ENCODE results near the gene USH1G.

Gene USH1G

DNA sequence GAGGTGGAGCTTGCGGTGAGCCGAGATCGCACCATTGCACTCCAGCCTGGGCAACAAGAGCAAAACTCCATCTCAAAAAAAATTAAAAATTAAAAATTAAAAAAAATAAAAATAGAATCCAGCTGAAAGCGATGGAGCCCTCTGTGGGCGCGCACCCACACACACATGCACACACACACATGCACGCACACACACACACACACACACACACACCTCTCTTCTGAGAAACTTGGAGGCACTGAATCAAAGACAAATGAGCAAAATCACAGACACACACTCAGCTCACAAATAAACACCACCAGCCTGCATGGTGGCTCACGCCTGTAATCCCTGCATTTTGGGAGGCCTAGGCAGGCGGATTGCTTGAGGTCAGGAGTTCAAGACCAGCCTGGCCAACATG lies 20.0 kb downstream of the USH1G start:
- no peak for DNase-seq (ENCODE audit: extremely low read depth, low read depth)
- H3K4me3 ChIP-seq (replicated peaks; ENCODE audit: low read depth, low read length) = no peak overlapping the region
- TF ChIP-seq, protein P1, sequence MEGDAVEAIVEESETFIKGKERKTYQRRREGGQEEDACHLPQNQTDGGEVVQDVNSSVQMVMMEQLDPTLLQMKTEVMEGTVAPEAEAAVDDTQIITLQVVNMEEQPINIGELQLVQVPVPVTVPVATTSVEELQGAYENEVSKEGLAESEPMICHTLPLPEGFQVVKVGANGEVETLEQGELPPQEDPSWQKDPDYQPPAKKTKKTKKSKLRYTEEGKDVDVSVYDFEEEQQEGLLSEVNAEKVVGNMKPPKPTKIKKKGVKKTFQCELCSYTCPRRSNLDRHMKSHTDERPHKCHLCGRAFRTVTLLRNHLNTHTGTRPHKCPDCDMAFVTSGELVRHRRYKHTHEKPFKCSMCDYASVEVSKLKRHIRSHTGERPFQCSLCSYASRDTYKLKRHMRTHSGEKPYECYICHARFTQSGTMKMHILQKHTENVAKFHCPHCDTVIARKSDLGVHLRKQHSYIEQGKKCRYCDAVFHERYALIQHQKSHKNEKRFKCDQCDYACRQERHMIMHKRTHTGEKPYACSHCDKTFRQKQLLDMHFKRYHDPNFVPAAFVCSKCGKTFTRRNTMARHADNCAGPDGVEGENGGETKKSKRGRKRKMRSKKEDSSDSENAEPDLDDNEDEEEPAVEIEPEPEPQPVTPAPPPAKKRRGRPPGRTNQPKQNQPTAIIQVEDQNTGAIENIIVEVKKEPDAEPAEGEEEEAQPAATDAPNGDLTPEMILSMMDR (IDR thresholded peaks at IDR 0.05; ENCODE audit: low read depth, low read length, missing control alignments) = no peak

DNA sequence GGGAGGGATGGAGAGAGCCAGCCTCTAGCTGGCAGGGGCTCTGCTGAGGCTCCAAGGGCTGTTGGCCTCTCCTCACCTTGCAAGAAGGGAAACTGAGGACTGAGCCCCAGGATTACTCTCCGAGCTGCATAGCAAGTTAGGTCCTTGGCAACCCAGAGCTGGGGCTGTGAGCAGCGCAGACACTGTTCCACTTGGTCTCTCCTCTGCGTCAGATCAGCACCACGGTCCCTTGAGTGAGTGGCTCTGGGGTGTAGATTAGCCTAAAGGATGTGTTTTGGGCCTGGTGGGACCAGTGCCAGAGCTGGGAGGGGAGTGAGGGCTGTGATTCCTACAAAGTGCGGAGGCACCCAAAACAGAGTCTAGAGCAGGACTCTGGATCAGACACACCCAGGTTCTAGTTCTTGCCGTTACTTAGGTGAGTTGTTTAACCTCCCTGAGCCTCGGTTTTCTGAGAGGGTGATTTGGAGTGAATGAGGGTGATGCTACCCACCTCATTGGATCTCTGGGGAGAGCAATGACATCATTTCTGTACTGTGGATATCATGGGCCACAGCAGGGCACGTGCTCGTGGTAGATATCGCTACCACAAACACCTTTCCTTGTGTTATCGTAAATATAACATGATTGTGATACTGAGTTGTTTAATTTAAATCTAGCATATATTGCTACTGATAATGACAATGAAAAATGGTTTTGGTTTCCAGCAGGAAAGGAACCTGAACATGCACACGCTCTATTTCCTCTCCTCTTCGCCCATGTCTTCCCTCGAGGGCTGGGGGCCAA lies 21.5 kb downstream of the USH1G start:
- no peak overlapping the region for H3K4me3 ChIP-seq (replicated peaks; ENCODE audit: low read depth, low read length)
- TF ChIP-seq, protein P1 (IDR thresholded peaks at IDR 0.05; ENCODE audit: low read depth, low read length, missing control alignments) = no peak
- DNase-seq (ENCODE audit: extremely low read depth, low read depth) = no peak

DNA sequence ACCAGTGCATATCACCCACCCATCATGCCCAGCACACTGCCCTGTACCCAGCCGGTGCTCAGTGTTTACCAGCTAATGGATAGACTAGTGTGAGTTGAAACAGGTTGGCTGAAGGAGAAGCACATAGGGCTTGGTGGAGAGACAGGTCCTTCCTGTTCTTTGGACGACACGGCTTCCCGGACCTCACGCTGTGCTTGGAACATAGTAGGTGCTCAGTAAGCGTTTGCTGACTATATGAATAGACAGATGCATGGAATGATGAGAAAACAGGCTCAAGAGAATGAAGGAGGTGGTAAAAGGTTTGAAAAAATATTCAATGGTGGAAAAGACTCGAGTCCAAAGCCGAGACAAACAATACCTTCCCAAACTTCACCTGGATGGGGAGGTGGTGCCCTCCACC lies 22.8 kb downstream of the USH1G start:
- no peak for DNase-seq (ENCODE audit: extremely low read depth, low read depth)
- no peak overlapping the region for H3K4me3 ChIP-seq (replicated peaks; ENCODE audit: low read depth, low read length)
- TF ChIP-seq, protein P1 (IDR thresholded peaks at IDR 0.05; ENCODE audit: low read depth, low read length, missing control alignments) = no peak

DNA sequence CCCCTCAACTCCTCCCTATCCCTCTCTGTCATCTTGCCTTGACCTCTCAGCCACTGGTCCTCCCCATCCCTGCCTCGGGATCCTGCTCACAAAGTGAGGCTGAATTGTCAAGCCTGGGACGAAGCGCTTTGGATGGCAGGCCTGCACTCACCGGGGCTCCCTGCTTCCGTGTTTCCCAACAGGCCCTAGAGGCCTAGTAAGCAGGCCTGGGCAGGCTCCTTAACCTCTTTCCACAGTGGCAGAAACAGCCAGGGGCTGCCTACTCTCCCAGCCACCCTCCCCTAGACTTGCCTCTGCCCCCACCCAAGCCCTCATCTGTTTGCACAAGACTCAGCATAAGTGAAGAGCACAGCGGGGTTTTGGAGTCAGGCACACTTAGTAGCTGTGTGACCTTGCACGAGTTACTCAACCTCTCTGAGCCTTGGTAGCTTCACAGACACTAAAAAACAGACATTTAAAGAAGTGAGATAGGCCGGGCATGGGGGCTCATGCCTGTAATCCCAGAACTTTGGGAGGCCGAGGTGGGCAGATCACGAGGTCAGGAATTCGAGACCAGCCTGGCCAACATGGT lies 24.6 kb downstream of the USH1G start:
- no peak for DNase-seq (ENCODE audit: extremely low read depth, low read depth)
- TF ChIP-seq, protein P1 (IDR thresholded peaks at IDR 0.05; ENCODE audit: low read depth, low read length, missing control alignments) = no peak
- H3K4me3 ChIP-seq (replicated peaks; ENCODE audit: low read depth, low read length) = no peak overlapping the region

DNA sequence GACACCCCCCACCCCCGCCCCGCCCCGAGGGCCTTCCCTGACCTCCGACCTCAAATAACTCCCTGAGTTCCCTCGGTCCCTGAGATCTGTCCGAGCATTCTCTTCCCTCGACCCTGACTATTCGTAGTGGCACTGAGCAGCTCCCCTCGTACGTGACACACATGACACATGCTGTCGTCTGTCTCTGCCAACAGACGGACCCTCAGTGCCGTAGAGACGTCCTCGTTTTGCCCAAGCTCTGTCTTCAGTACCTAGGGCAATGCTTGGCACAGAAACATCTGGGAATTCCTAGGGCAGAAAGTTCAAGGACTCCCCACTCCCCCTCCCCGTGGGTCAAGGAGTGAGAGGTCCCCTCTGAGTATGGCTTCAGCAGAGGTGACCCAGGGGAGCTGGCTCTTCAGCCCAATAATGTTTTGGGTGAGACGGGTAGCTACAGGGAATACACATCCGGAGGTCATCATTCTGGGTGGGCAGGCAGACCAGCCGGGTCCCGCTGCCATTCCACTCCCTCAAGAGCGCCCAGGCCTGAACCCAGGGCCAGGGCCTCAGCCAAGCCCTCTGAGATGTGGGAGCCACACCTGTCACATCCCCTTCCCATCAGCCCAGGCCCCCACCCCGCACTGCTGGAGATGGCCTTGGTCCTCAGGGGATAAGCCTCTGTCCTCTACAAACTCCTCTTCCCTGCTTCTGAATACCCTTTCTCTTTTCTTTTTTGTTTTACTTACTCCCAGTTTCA lies 29.0 kb downstream of the USH1G start:
- H3K4me3 ChIP-seq (replicated peaks; ENCODE audit: low read depth, low read length) = no peak overlapping the region
- TF ChIP-seq, protein P1 (IDR thresholded peaks at IDR 0.05; ENCODE audit: low read depth, low read length, missing control alignments) = no peak
- DNase-seq (ENCODE audit: extremely low read depth, low read depth) = no peak

DNA sequence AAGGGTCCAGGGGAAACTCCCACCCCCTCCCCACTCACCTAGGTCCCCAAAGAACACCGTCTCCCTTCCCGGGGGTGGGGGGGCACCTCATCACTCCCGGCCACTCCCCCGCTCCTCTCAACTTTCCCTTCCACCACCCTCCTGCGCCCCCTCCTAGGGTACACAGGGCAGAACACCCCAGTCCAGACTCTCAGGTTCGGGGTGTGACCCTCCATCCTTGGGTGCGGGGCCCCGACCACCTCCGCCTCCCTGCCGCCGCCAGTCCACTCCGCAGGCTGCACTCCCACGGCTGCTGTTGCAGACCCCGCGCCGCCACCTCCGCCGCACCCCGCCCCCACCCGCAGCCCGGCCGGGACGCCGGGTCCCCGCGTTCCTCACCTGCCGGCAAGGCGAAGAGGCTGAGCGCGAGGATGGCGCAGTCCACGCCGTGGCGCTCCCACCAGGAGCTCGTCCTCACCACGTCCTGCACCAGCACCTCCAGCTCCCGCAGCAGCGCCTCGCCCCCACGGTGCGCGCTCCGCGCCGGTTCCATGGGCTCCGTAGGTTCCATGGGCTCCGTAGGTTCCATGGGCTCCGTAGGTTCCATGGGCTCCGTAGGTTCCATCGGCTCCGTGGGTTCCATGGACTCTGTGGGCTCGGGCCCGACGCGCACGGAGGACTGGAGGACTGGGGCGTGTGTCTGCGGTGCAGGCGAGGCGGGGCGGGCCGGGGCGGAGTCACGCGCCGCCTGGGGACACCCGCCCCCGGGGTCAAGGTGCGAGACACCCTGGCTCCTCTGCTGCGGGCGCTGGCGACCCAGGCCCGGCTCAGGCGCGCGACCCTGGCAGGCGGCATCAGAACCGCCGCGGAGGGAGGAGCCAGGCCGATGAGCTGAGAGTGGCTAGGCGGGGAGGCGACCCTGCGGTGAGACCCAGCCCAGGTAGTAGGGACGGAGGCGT lies 29.8 kb downstream of the USH1G start, which contains the start of gene FADS6:
TSS of gene FADS6 (minus strand) at position 660 of the 938 bp plus-strand sequence. CDS start at position 622, 38 bp downstream.
- H3K4me3 ChIP-seq (replicated peaks; ENCODE audit: low read depth, low read length) = no peak within 1 kb of the TSS
- TF ChIP-seq, protein P1 (IDR thresholded peaks at IDR 0.05; ENCODE audit: low read depth, low read length, missing control alignments) = no peak
- DNase-seq (ENCODE audit: extremely low read depth, low read depth) = no peak
